Tibial artery (tissue), 4 donors: ENCODE data around the gene PGM2.

Source experiments
- DNase-seq, 2 donors: peaks; one replicate each; pipeline ENCODE4 v3.0.0-alpha.2; 2019
- H3K27ac ChIP-seq, 2 donors: fragments of 200-600 bp; sonication (generic) in 1 of 2; 1 replicate in 1 of 2; 2 replicates in 1 of 2; pipeline ENCODE4 v1.5.1; 2018 to 2019; ENCODE audit warnings: mild to moderate bottlenecking in 1 of 2
- H3K27me3 ChIP-seq, 2 donors: fragments of 200-600 bp; sonication (generic) in 1 of 2; one replicate each; pipeline versions ENCODE4 v1.5.1 to v1.6.0; 2016 to 2019
- H3K36me3 ChIP-seq, 3 donors: fragments of 200-600 bp; sonication (generic) in 2 of 3; one replicate each; pipeline ENCODE4 v1.5.1; 2016 to 2019; ENCODE audit warnings: mild to moderate bottlenecking in 2 of 3
- H3K4me1 ChIP-seq, 4 donors: fragments of 200-600 bp; sonication (generic) in 2 of 4; 1 replicate in 3 of 4; 2 replicates in 1 of 4; pipeline ENCODE4 v1.5.1; 2016 to 2019
- H3K4me3 ChIP-seq, 2 donors: fragments of 200-600 bp; sonication (generic) in 1 of 2; 1 replicate in 1 of 2; 2 replicates in 1 of 2; pipeline ENCODE4 v1.5.1; 2018 to 2019; ENCODE audit warnings: mild to moderate bottlenecking in 2 of 2
- H3K9me3 ChIP-seq, 3 donors: fragments of 200-600 bp; sonication (generic) in 1 of 3; one replicate each; pipeline ENCODE4 v1.5.1; 2016 to 2019
- CTCF ChIP-seq, 2 experiments: fragments of 200-600 bp in 1 of 2; fragments of 450-650 bp in 1 of 2; IDR thresholded peaks; one replicate each; pipeline ENCODE4 v1.5.1; 2017 to 2019; ENCODE audit warnings: antibody characterized with exemption in 2 of 2, mild to moderate bottlenecking in 1 of 2, moderate library complexity in 1 of 2
- intact Hi-C: fragments of 100-400 bp; cut with DNase I; formaldehyde crosslinking; loops from one replicate; pipeline ENCODE4 v1.15.0; 2023; ENCODE audit warnings: low total_unique reads

The PGM2 gene

GRCh38 chr4:37788819-37789218 lies 37.7 kb upstream of the PGM2 start:
- DNase-seq, result no peak
- Histone ChIP-seq H3K27ac (no peak overlapping the region), H3K27me3 (peaks cover 0 to 6% of the 10 kb centered on the region in 2 donors), H3K4me3 (no peak overlapping the region), H3K4me1 (no peaks in the 10 kb centered on the region), H3K9me3 (no peaks in the 10 kb centered on the region), H3K36me3 (no peaks in the 10 kb centered on the region)
- intact Hi-C loops, result no loop called here
- TF ChIP-seq CTCF (IDR thresholded peaks at IDR 0.05), result no peak

GRCh38 chr4:37792241-37792640 lies 34.2 kb upstream of the PGM2 start:
- H3K4me1 ChIP-seq, result no peaks in the 10 kb centered on the region
- no peaks in the 10 kb centered on the region for H3K9me3 ChIP-seq
- no peak for TF ChIP-seq CTCF (IDR thresholded peaks at IDR 0.05)
- peaks cover 0 to 6% of the 10 kb centered on the region in 2 donors for H3K27me3 ChIP-seq
- no peak for DNase-seq
- H3K4me3 ChIP-seq, result no peak overlapping the region
- no peak overlapping the region for H3K27ac ChIP-seq
- intact Hi-C loops, result no loop called here
- no peaks in the 10 kb centered on the region for H3K36me3 ChIP-seq

- intact Hi-C loops, result no loop called here
- no peak for DNase-seq
- Histone ChIP-seq H3K36me3 (no peaks in the 10 kb centered on the region), H3K27ac (no peak overlapping the region), H3K4me1 (no peaks in the 10 kb centered on the region), H3K27me3 (peaks cover 0 to 6% of the 10 kb centered on the region in 2 donors), H3K4me3 (no peak overlapping the region), H3K9me3 (no peaks in the 10 kb centered on the region)
- TF ChIP-seq CTCF (IDR thresholded peaks at IDR 0.05), result peak in 1 of 2 experiments; percentile 47
Observed at GRCh38 chr4:37793562-37793961, 32.9 kb upstream of the PGM2 start.

GRCh38 chr4:37794056-37794455 lies 32.4 kb upstream of the PGM2 start:
- intact Hi-C loops, result no loop called here
- no peak for DNase-seq

GRCh38 chr4:37795581-37796195 lies 30.8 kb upstream of the PGM2 start:
- no peak for TF ChIP-seq CTCF (IDR thresholded peaks at IDR 0.05)
- no peak for DNase-seq
- intact Hi-C loops, result no loop called here
- H3K36me3 ChIP-seq, result no peaks in the 10 kb centered on the region
- no peaks in the 10 kb centered on the region for H3K27me3 ChIP-seq
- H3K27ac ChIP-seq, result no peak overlapping the region
- no peaks in the 10 kb centered on the region for H3K9me3 ChIP-seq
- H3K4me3 ChIP-seq, result no peak overlapping the region
- H3K4me1 ChIP-seq, result no peaks in the 10 kb centered on the region

More at GRCh38 chr4:37794056-37794455, 32.4 kb upstream of the PGM2 start:
- Histone ChIP-seq H3K4me1 (no peaks in the 10 kb centered on the region), H3K36me3 (no peaks in the 10 kb centered on the region), H3K4me3 (no peak overlapping the region), H3K27ac (no peak overlapping the region), H3K27me3 (peaks cover 0 to 6% of the 10 kb centered on the region in 2 donors), H3K9me3 (no peaks in the 10 kb centered on the region)
- no peak for TF ChIP-seq CTCF (IDR thresholded peaks at IDR 0.05)

GRCh38 chr4:37797374-37797773 lies 29.1 kb upstream of the PGM2 start:
- H3K9me3 ChIP-seq, result no peaks in the 10 kb centered on the region
- H3K36me3 ChIP-seq, result no peaks in the 10 kb centered on the region
- no peaks in the 10 kb centered on the region for H3K4me1 ChIP-seq
- H3K4me3 ChIP-seq, result no peak overlapping the region
- no peaks in the 10 kb centered on the region for H3K27me3 ChIP-seq
- intact Hi-C loops, result no loop called here
- DNase-seq, result no peak
- TF ChIP-seq CTCF (IDR thresholded peaks at IDR 0.05), result no peak
- H3K27ac ChIP-seq, result no peak overlapping the region
